Stomach (tissue), 4 donors: ENCODE results near the gene MNT.

Source experiments
- CTCF ChIP-seq, 7 experiments: fragments of 450-650 bp in 4 of 7; fragments of 200-600 bp in 3 of 7; sonication (generic) in 3 of 7; IDR thresholded peaks; one replicate each; pipeline ENCODE4 v1.5.1; 2016 to 2019; ENCODE audit warnings: antibody characterized with exemption in 7 of 7, control low read depth in 2 of 7, mild to moderate bottlenecking in 1 of 7
- POLR2A ChIP-seq, 4 donors: fragments of 450-650 bp; IDR thresholded peaks; one replicate each; pipeline ENCODE4 v1.6.1; 2016; ENCODE audit warnings: antibody characterized with exemption in 4 of 4, control low read depth in 2 of 4, mild to moderate bottlenecking in 1 of 4, moderate library complexity in 1 of 4
- POLR2AphosphoS5 ChIP-seq, 3 donors: sonication (generic); formaldehyde crosslinking; IDR thresholded peaks; one replicate each; pipeline ENCODE4 v1.6.1; 2016; ENCODE audit warnings: antibody characterized with exemption in 3 of 3

GRCh38 chr17:2419486-2419885 lies 18.6 kb upstream of the MNT start:
- TF ChIP-seq POLR2A (IDR thresholded peaks at IDR 0.05), result no peak
- TF ChIP-seq CTCF (IDR thresholded peaks at IDR 0.05), result no peak
- TF ChIP-seq POLR2AphosphoS5 (IDR thresholded peaks at IDR 0.05), result no peak
